Measurements from ENCODE around the gene NUMBL.
A peak's percentile ranks its signal among the peaks of the same experiment; 100 is the strongest.
"Not testable (repeated sequence)": the region's sequence is repeated elsewhere in the genome, so short reads cannot be mapped to it uniquely, and the experiment has no call there.

Gene NUMBL

GRCh38 chr19:40690050-40690692 is at the start of gene NUMBL:
NUMBL (minus strand) TSS chr19:40690651; CDS start chr19:40690483, 168 bp downstream.
- no peak for DNase-seq

GRCh38 chr19:40739030-40739839 is 48.8 kb upstream of the NUMBL start:
- no peak for DNase-seq

GRCh38 chr19:40737102-40737644 is 46.7 kb upstream of the NUMBL start:
- DNase-seq, result no peak

GRCh38 chr19:40736661-40737060 is 46.2 kb upstream of the NUMBL start:
- no peak for DNase-seq

- DNase-seq, result no peak
Measured at GRCh38 chr19:40735013-40735771, 44.7 kb upstream of the NUMBL start.

GRCh38 chr19:40733149-40733548 is 42.7 kb upstream of the NUMBL start:
- no peak for DNase-seq

- DNase-seq, result not testable (repeated sequence)
Measured at GRCh38 chr19:40732304-40732703, 41.9 kb upstream of the NUMBL start.

- not testable (repeated sequence) for DNase-seq
Measured at GRCh38 chr19:40730065-40730464, 39.6 kb upstream of the NUMBL start.

- DNase-seq, result no peak
Measured at GRCh38 chr19:40726279-40726678, 35.8 kb upstream of the NUMBL start.

- DNase-seq, result no peak
Measured at GRCh38 chr19:40724855-40725254, 34.4 kb upstream of the NUMBL start.

GRCh38 chr19:40724315-40724714 is 33.9 kb upstream of the NUMBL start:
- no peak for DNase-seq

GRCh38 chr19:40723661-40724254 is 33.3 kb upstream of the NUMBL start:
- no peak for DNase-seq

GRCh38 chr19:40721936-40722661 is 31.6 kb upstream of the NUMBL start:
- no peak for DNase-seq

GRCh38 chr19:40721140-40721486 is 30.7 kb upstream of the NUMBL start:
- DNase-seq, result no peak

- DNase-seq, result no peak
Measured at GRCh38 chr19:40719414-40719894, 29.0 kb upstream of the NUMBL start.

GRCh38 chr19:40718774-40719391 is 28.4 kb upstream of the NUMBL start:
- no peak for DNase-seq

GRCh38 chr19:40717880-40718773 is 27.7 kb upstream of the NUMBL start:
- no peak for DNase-seq

- DNase-seq, result no peak
Measured at GRCh38 chr19:40717325-40717879, 27.0 kb upstream of the NUMBL start.

GRCh38 chr19:40716482-40717324 is 26.3 kb upstream of the NUMBL start, which contains the start of the genes COQ8B and ITPKC:
COQ8B (minus strand) TSS chr19:40716886; CDS start chr19:40714632, 2,254 bp downstream.
ITPKC (plus strand) TSS chr19:40717112; CDS start chr19:40717136, 24 bp downstream.
- DNase-seq, result peak; percentile 71
